Sigmoid colon (tissue), 3 donors: Measurements from ENCODE around the gene KCNE3.

Experiments used
- CTCF ChIP-seq, 4 experiments: fragments of 450-650 bp in 3 of 4; fragments of 200-600 bp in 1 of 4; IDR thresholded peaks; one replicate each; pipeline ENCODE4 v1.5.1; 2016 to 2019; ENCODE audit warnings: antibody characterized with exemption in 4 of 4, mild to moderate bottlenecking in 3 of 4, moderate library complexity in 2 of 4
- POLR2A ChIP-seq, 2 donors: fragments of 450-650 bp; IDR thresholded peaks; one replicate each; pipeline ENCODE4 v1.6.1; 2016; ENCODE audit warnings: antibody characterized with exemption in 2 of 2, mild to moderate bottlenecking in 2 of 2, moderate library complexity in 2 of 2

GRCh38 chr11:74505911-74506310 is 38.6 kb upstream of the KCNE3 start:
- no peak for TF ChIP-seq CTCF (IDR thresholded peaks at IDR 0.05)
- no peak for TF ChIP-seq POLR2A (IDR thresholded peaks at IDR 0.05)
